Ascending aorta (tissue), 2 donors: ENCODE results near the gene TCF19. TPM values are rescaled to one million over a fixed set of nuclear protein-coding genes. Genes with fewer than 3 reads are reported as not detected.

Source experiments
- DNase-seq, 2 donors: peaks; one replicate each; pipeline ENCODE4 v3.0.0-alpha.2; 2019; ENCODE audit warnings: low spot score in 2 of 2
- H3K27ac ChIP-seq, 2 donors: fragments of 200-600 bp; sonication (generic); one replicate each; pipeline ENCODE4 v1.5.1; 2016 to 2017; ENCODE audit warnings: mild to moderate bottlenecking in 1 of 2
- H3K27me3 ChIP-seq: fragments of 200-600 bp; sonication (generic); one replicate; pipeline ENCODE4 v1.5.1; 2017
- H3K36me3 ChIP-seq, 2 donors: fragments of 200-600 bp; sonication (generic); one replicate each; pipeline ENCODE4 v1.5.1; 2016
- H3K4me1 ChIP-seq, 2 donors: fragments of 200-600 bp; sonication (generic); one replicate each; pipeline ENCODE4 v1.5.1; 2016 to 2017; ENCODE audit warnings: mild to moderate bottlenecking in 1 of 2
- H3K4me3 ChIP-seq, 2 donors: fragments of 200-600 bp; sonication (generic); one replicate each; pipeline ENCODE4 v1.5.1; 2016 to 2017; ENCODE audit warnings: mild to moderate bottlenecking in 1 of 2
- H3K9me3 ChIP-seq, 2 donors: fragments of 200-600 bp; sonication (generic); one replicate each; pipeline ENCODE4 v1.5.1; 2016
- CTCF ChIP-seq, 3 experiments: fragments of 200-600 bp in 2 of 3; fragments of 450-650 bp in 1 of 3; sonication (generic) in 2 of 3; IDR thresholded peaks; one replicate each; pipeline ENCODE4 v1.5.1; 2016 to 2019; ENCODE audit warnings: antibody characterized with exemption in 3 of 3, mild to moderate bottlenecking in 1 of 3, moderate library complexity in 1 of 3
- intact Hi-C: fragments of 100-400 bp; cut with DNase I; formaldehyde crosslinking; loops from one replicate; pipeline ENCODE4 v1.15.1; 2023
- total RNA-seq: library from RNA; depleted of rRNA; stranded (reverse); fragments of >200 nt; gene quantifications from one replicate; pipeline ENCODE4 v1.1.0, GENCODE V29; 2016

Gene TCF19
- total RNA-seq, 1 donor from 2014 or later, result 10.3 TPM

DNA sequence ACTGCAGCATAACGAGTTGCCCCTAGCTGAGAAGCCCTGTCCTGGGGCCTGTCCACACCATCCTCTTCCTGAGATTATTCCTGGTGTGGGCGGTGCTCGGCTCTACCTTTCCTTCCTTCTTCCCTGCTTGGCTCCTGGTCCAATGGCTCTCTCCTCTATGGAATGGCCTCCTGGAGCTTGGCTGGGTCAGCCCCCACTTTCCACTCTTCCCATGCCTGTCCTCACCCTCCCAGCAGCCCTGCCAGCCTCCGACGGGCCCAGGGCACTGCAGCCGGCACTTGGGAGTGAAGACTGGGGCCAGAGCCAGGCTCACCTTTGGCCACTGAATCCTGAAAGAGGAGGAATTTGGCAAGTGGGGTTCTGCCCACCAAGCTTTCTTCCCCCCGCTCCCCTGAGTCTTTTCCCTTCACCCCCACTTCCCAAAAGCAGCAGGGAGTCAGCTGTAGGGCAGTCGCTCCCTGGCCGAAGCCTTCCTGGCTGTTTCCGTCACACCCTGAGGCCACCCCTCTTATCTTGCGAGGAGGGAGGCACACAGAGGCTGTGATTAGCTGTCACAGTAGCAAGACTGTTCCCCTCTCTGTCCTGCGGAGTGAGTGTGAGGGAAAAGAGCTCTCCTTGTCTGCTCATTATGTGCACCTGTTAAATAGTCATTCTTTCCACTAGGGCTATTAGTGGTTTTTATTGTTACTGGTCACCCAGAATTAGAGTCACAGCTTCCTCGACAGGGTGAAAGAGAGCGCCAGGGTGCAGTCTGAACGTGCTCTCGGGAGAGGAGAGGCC lies 31.8 kb upstream of the TCF19 start:
- Histone ChIP-seq H3K9me3 (no peaks in the 10 kb centered on the region), H3K4me1 (peaks cover 0 to 12% of the 10 kb centered on the region in 2 donors), H3K36me3 (no peaks in the 10 kb centered on the region), H3K27me3 (no peaks in the 10 kb centered on the region), H3K4me3 (no peak overlapping the region), H3K27ac (no peak overlapping the region)
- DNase-seq, result no peak
- no peak for TF ChIP-seq CTCF (IDR thresholded peaks at IDR 0.05)
- intact Hi-C loops, result no loop called here

- Histone ChIP-seq H3K27me3 (no peaks in the 10 kb centered on the region), H3K4me1 (peaks cover 0 to under 1% of the 10 kb centered on the region in 2 donors), H3K4me3 (no peak overlapping the region), H3K36me3 (no peaks in the 10 kb centered on the region), H3K9me3 (no peaks in the 10 kb centered on the region), H3K27ac (no peak overlapping the region)
- DNase-seq, result peak in 1 of 2 donors; percentile 76
- intact Hi-C loops, result no loop called here
- TF ChIP-seq CTCF (IDR thresholded peaks at IDR 0.05), result peak; percentile 43 to 90 (median 82)
Measured at GRCh38 chr6:31128093-31128676, 30.2 kb upstream of the TCF19 start.

DNA sequence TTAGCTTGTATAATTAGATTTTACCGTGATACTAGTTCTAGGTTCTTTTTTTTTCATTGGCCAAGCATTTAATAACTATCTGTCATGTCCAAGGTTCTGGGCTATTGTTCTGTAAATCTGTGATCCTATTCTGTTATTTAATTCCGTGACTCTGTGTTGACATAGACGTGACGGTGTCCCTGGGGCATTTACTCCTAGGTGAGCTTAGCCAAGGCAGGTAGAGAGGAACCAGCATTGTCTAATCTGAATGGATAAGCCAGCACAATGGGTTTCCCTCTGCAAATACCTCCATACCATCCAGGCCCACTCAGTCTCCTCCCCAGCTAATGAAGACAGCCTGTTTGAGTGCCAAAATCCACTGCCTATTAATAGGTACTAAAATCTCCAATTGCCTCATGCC lies 29.3 kb upstream of the TCF19 start:
- no peak overlapping the region for H3K27ac ChIP-seq
- no peaks in the 10 kb centered on the region for H3K36me3 ChIP-seq
- no peak for DNase-seq
- H3K4me3 ChIP-seq, result no peak overlapping the region
- no peaks in the 10 kb centered on the region for H3K4me1 ChIP-seq
- TF ChIP-seq CTCF (IDR thresholded peaks at IDR 0.05), result no peak
- no peaks in the 10 kb centered on the region for H3K27me3 ChIP-seq
- intact Hi-C loops, result no loop called here
- H3K9me3 ChIP-seq, result no peaks in the 10 kb centered on the region

DNA sequence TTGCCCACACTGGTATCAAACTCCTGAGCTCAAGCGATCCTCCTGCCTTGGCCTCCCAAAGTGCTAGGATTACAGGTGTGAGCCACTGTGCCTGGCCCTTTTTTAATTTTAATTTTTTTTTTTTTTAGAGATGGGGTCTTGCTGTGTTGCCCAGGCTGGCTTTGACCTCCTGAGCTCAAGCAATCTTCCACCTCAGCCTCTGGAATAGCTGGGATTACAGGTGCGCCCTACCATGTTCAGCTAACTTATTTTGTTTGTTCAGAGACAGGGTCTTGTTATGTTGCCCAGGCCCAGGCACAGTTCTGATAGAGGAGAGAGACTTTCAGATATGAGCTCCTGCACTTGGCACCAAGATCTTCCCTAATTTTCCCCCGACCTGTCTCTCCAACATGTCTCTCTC lies 27.6 kb upstream of the TCF19 start:
- DNase-seq, result no peak
- intact Hi-C loops, result no loop called here
- H3K4me3 ChIP-seq, result no peak overlapping the region
- no peaks in the 10 kb centered on the region for H3K36me3 ChIP-seq
- no peak overlapping the region for H3K27ac ChIP-seq
- H3K9me3 ChIP-seq, result no peaks in the 10 kb centered on the region
- no peaks in the 10 kb centered on the region for H3K27me3 ChIP-seq
- H3K4me1 ChIP-seq, result no peaks in the 10 kb centered on the region
- TF ChIP-seq CTCF (IDR thresholded peaks at IDR 0.05), result no peak

- DNase-seq, result no peak
- Histone ChIP-seq H3K36me3 (no peaks in the 10 kb centered on the region), H3K9me3 (no peaks in the 10 kb centered on the region), H3K27me3 (no peaks in the 10 kb centered on the region), H3K27ac (no peak overlapping the region), H3K4me3 (no peak overlapping the region), H3K4me1 (no peaks in the 10 kb centered on the region)
- TF ChIP-seq CTCF (IDR thresholded peaks at IDR 0.05), result no peak
- intact Hi-C loops, result no loop called here
Measured at GRCh38 chr6:31131595-31131994, 26.8 kb upstream of the TCF19 start.
